ENCODE measurements around the gene BPIFB2.
"Not testable (repeated sequence)": the region's sequence is repeated elsewhere in the genome, so short reads cannot be mapped to it uniquely, and the experiment has no call there.

The BPIFB2 gene, protein sequence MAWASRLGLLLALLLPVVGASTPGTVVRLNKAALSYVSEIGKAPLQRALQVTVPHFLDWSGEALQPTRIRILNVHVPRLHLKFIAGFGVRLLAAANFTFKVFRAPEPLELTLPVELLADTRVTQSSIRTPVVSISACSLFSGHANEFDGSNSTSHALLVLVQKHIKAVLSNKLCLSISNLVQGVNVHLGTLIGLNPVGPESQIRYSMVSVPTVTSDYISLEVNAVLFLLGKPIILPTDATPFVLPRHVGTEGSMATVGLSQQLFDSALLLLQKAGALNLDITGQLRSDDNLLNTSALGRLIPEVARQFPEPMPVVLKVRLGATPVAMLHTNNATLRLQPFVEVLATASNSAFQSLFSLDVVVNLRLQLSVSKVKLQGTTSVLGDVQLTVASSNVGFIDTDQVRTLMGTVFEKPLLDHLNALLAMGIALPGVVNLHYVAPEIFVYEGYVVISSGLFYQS

DNA sequence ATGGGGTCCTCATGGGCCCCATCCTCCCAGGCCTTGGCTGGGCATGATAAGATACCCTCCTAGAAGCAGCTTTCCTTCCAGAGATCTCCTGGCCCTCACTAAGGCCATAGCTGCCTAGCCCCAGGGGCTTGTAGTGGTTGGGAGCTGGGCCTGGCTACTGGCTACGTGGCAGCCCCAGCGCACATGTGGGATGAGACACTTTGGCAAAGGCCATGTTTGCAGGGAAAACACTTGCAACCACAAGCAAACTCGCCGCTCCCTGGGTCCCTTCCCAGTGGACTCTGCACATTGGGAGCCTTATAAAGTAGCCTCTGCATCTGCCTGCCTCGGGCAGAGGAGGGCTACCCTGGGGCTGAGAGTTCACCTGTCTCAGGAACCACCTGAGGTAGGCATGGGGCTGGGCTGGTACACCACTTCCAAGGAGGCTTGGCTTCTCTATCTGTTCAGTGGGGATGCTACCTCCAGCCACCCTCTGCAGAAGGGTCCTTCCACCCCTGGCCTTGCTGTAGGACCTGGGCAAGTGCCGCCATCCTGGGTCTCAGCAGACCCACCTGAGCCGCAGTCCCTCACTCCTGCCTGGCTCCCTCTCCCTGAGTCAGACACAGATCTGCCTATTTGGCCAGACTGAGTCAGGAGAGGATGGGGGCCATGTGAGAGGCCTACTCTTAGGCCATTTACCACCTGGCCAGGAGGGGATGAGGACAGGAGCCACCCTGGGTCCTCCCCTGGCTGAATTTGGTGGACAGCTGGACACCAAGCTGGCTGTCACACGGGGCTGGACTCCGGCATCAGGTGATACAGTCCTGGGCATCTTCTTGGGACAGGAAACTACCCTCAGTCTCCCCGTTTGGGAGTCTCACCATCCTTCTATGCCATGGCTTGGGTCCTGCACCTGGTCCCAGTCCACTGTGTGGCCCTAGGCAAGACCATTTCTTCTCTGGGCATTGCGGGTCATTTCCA, at the start of gene BPIFB2:
BPIFB2 (plus strand) TSS at position 329 of the 960 bp plus-strand sequence. CDS start 871 bp downstream, outside the sequence.
- DNase-seq: no peak

DNA sequence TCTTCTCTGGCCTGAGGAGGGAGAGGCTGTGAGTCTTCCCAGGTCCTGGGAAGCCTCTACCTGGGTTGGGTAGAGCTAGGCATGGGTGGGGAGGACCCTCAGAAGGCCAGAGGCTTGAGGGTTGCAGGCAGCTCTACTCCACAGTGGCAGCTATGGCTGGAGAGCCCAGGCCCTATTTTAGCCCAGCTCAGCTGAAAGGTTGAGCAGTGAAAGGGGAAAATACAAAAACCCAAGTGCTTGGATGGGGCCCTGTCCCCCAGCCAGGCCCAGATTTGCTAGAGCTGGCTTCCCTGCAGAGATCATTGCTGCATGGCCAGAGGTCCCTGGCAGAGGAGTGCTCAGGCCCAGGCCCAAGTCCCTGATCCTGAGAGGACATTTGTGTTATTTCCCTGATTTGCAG, 48.9 kb upstream of the BPIFB2 start:
- DNase-seq: no peak

DNA sequence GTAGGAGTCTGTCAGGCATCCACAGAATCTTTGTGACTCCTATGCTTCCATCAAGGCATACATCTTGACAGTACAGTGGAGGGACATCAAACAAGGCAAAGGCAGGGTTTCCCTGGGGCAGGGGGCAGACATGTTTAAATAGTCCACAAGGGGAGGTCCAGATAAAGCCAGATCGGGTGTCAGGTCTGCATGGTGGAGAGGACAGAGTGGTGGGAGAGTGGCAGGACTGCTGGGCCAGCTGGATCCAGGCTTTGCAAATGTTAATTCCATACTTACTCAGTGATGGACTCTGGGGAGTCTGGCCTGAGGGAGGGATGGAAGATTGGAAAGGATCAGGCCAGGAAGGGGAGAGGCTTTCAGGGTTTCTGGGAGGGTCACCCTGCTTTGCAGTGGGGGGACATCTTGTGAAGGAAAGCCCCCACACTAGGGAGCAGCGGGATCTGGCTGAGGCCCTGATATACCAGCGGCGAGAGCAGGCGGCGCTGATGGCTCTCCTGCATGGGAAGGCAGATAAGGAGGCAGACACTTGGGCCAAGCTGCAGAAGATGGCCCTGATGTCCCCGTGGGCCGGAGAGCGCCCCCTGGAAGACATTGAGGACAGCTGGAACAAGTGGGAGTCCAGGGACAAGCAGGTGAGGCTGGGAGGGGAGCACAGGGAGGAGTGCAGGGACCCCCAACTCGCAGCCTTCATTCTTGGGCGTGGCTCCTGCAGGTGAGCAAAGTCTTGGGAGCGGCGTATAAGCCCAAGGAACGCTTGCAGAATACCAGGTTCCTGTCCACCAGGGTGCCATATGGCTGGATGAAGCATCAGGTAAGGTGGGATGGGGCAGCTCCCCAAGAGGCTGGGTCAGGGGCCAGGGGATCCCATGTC, 47.9 kb upstream of the BPIFB2 start:
- no peak for DNase-seq

DNA sequence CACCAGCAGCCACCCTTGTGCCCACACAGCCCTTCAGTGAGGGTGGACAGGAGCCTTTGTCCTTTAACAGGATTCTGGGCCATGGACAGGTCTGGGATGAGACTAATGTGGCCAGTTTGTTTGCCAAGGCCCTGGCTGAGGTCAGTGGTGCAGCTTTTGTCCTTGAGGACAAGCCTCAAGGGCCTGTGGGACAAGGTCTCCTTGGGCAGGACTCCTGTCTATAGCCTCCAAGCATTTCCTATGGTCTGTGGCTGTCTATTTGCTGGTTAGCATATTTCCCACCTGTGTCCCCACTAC, 47.3 kb upstream of the BPIFB2 start:
- DNase-seq: no peak

DNA sequence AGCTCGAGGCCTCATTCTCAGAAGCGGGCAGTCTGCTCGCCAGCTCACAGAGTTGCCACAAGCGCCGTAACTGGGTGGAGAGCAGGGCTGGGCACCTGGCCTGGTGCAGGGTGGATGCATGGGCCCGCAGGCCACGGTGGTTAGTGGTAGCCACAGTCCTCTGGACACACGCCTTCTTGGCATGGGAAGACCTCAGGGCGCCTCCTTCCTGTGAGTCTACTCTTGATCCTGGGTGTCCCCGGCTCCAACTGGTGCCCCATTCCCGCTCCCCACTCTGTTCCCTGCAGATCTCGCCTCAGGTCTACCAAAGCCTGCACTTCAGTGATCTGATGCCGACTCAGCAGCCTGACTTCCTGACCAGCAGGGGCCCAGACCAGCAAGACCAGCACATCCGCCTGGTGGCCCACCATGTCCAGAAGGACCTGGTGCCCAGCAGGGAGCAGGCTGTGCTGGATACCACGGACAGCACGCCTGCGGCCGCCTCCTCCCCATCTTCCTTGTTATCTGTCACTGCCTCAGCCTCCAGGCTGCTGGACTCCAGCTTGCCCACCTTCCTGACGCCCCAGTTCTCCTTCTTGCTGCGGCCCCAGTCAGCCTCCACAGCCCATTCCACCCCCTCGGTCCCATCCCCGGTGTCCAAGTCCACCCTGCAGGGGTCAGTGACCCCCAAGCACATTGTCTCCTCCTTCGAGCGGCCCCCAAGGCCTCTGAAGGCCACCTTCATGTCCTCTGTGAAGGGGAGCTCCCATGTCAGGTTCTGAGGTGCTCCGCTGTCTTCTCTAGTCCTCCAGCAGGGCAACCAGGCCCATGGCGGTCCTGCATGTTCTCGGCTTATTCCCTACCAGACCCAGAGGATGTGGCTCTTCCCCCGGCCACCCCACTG, 46.4 kb upstream of the BPIFB2 start:
- no peak for DNase-seq

DNA sequence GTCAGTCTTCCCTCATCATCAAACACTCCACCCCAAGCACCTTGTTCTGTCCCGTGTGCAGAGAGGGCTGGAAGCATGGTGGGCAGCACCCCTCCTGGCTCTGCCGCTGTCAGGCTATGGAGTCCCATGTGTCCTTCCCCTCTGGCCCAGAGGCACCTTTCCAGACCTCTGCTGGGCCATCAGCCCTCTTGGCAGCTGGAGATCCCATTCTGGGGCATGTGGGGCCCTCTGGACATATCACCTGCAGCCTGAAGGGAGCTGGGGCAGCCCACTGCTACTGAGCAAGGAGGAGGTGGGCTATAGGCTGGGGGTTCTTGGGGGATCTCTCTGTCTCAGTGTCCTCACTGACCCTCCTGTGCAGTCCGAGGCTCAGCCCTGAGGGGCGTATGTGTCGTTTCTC, 45.5 kb upstream of the BPIFB2 start:
- DNase-seq: no peak

DNA sequence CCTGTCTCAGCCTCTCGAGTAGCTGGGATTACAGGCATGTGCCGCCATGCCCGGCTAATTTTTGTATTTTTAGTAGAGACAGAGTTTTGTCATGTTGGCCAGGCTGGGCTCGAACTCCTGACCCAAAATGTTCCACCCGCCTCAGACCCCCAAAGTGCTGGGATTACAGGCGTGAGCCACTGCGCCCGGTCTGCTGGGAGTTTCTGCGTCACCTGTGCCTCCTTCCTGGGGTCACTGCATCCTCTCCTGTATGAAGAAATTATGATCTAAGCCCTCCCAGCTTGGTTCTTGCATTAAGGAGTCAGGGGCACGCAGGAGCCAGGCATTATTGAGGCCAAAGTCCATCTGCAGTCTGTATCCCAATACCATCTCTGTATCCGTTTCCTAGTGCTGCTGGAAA, 44.9 kb upstream of the BPIFB2 start:
- not testable (repeated sequence) for DNase-seq

DNA sequence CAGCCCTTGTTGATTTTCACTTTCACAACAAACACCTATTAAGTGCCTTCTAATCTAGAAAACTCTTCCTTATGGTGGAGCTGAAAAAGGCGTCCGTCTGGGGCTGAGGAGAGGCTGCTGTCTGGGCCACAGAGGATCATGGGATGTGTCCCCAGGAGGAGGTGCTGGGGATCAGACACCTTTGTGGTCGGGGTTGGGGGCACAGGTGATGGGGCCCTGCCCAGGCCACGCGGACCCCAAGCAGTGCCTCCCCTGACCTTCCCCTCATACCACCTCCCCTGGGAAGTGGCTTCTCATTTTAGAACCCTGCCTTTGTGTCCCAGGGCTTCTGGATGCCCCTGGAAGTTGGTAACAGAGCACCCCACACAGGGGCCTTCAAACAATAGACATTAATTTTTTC, 44.3 kb upstream of the BPIFB2 start:
- no peak for DNase-seq

DNA sequence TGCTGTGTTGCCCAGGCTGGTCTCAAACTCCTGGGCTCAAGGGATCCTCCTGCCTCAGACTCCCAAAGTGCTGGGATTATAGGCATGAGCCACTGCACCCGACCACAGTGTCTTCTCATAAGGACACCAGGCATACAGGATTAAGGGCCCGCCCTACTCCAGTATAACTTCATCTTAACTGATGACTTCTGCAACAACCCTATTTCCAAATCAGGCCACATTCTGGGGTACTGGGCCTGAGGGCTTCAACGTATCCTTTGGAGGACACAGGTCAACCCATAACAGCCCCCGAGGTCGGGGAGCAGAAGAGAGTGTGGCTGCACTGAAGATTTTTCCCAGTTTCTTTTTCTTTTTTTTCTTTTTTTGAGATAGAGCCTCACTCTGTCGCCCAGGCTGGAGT, 42.9 kb upstream of the BPIFB2 start:
- DNase-seq: no peak

DNA sequence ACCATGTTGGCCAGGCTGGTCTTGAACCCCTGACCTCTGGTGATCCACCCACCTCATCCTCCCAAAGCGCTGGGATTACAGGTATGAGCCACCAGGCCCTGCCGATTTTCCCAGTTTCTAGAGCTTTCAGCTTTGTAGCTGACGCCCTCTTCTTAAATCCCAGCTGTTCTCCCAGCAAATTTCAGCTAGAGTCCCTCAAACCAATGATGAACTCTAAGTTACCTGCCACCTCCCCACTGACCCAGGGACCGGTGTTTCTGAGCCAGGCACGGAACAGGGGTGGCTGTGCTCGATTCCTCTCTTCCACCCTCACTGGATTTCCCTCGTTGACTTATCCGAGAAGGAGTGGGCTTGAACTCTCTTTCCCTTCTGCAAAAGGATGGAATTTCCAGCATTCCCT, 42.4 kb upstream of the BPIFB2 start:
- no peak for DNase-seq

- DNase-seq: no peak
These were observed 41.7 kb upstream of the BPIFB2 start for GRCh38 chr20:32965581-32966373.

- no peak for DNase-seq
These were observed 41.1 kb upstream of the BPIFB2 start for GRCh38 chr20:32966382-32966781.

GRCh38 chr20:32966881-32967781, 40.4 kb upstream of the BPIFB2 start:
- DNase-seq: no peak

DNA sequence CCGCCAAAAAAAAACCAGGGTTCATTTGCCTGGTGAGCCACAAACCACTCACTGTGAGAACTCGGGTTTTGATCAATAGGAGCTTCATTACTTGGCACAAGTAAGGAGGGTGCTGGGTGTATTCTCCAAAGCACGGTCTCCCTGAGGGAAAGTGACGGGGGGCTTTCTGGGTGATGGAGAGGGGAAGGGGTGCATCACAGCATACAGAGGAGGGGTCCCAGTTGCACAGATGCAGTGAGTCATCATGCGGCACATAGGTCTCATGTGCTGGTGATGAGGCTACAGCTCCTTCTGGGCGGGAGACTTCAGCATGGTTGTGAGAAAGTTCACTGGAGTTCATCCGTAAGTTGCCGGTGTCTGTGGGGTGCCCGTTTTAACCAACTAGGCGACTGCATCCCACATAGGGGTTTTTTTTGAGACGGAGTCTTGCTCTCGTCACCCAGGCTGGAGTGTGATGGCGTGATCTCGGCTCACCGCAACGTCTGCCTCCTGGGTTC, 39.5 kb upstream of the BPIFB2 start:
- DNase-seq: no peak

DNA sequence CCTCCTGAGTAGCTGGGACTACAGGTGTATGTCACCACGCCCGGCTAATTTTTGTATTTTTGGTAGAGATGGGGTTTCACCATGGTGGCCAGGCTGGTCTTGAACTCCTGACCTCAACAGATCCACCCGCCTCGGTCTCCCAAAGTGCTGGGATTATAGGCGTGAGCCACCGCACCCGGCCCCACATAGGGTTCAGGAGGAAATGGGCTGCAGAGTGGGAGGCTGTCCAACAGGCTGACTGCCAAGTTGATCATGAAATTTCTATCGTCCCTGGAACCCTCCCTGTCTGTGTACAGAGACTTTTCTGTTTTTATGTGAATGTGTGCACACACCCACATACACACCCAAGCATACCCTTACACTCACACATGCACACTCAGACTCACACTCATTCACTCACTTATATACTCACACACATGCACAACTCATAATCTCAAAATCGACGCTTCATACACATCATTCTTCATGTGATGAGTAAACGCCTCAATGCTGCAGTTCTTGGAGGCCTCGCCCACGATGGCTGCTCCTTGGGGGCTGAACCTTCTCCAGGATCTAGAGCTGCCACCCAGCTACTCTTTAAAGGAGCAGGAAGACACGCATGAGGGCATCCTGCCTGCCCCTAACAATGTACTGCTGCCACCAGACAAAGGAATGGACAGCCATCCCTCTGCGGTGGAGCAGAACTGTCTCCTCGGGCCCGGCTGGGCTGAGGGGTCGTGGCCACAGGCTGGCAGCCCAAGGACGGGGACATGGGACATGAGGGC, 38.8 kb upstream of the BPIFB2 start:
- DNase-seq: no peak

GRCh38 chr20:32969356-32970114, 38.0 kb upstream of the BPIFB2 start:
- no peak for DNase-seq

- no peak for DNase-seq
These were observed 37.2 kb upstream of the BPIFB2 start for GRCh38 chr20:32970115-32970972.

All from NCI-H82 (cell line).